NOMO-1 (cell line): ENCODE results near the gene CFAP47.
"Not testable (repeated sequence)": the region's sequence is repeated elsewhere in the genome, so short reads cannot be mapped to it uniquely, and the experiment has no call there.

ENCODE experiments used
- DNase-seq, 2 experiments: peaks; one replicate each; lab custom pipeline; 2025; ENCODE audit not compliant: unreplicated experiment in 2 of 2; lab: John Stamatoyannopoulos, UW

CFAP47 gene

DNA sequence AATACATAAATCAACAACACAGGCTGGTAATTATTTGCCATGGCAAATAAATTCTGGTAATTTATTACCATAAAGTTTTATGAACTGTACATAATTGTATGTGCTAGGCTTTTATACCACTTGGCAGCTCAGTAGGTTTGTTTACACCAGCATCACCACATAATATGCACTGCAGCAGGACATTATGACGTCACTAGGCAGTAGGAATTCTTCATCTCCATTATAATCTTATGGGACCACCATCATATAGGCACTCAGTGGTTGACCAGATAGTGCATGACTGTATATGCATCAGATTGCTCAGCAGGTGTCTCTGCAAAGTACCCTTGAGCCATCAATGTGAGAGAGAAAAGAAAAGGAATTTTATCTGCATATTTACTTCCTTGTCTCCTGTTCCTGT lies 295.4 kb downstream of the CFAP47 start:
- DNase-seq: no peak

GRCh38 chrX:36218801-36219200 lies 299.3 kb downstream of the CFAP47 start:
- DNase-seq: no peak

- DNase-seq: not testable (repeated sequence)
These were observed 315.4 kb downstream of the CFAP47 start for GRCh38 chrX:36234840-36235528.

DNA sequence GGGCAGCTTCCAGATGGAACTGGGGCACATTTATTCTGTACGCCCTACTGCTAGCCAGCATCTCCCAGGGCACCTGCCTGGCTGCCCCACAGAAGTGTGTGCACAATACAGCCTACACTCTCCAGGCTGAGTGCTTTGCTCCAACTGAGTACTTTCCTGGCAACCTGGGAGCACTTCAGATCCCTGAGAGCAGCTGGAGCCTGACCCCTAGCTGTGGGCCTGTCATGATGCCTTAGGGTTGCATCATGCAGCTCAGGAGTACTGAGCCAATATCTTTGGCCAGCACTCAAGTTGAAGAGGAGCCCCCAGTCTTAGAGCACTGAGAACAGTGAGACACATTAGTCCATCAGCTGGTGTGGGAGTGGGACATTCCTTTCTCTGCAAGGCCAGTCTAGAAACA lies 321.9 kb downstream of the CFAP47 start:
- DNase-seq: no peak

DNA sequence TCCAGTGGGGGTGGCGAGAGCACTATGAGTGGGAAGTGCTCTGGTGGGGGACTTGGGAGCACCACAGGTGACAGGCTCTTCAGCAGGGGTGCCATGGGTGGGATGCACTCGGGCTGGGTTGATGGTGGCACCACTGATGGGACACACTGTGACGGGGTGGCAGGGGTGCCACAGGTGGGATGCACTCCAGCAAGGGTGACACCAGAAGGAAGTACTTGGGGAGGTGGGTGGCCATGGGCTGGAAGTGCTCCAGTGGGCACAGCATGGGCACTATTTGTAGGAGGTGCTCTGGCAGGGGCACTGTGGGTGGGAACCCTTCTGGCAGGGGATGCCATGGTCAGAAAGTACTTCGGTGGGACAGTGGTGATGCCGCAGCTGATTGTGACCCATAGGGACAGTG lies 346.6 kb downstream of the CFAP47 start:
- no peak for DNase-seq

- no peak for DNase-seq
These were observed 390.6 kb downstream of the CFAP47 start for GRCh38 chrX:36310136-36310535.

DNA sequence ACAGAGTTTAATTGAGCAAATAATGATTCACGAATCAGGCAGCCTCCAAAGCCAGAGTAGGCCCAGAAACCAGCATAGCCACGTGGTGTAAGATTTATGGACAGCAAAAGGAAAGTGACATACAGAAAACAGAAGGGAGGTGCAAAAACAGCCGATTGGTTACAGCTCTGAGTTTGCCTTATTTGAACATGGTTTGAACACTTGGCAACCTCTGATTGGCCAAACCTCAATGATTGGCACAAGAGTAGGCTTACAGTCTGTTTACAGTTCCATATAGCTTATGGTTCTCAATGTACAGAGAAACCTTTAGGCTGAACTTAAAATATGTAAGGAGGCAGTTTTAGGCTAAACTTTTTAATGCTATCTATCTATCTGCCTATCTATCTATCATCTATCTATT lies 394.8 kb downstream of the CFAP47 start:
- no peak for DNase-seq

GRCh38 chrX:36334572-36334971 lies 415.0 kb downstream of the CFAP47 start:
- DNase-seq: no peak

DNA sequence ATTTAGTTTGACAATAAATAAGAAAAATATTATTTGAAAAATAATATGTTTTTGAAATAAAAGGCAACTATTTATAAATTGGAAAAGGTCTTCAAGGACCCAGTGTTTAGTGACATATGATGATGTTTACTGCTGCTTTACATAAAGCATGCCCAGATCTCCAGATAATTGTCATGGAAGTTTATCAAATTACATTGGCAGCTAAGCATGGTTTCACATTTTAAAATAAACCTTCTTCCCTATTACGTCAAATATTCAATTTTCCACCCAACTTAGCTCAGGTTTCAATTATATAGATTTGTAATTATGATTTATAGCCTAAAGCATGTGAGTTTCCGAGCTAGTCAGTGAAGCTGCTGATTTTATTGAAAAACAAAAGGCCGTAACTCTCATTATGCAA lies 417.2 kb downstream of the CFAP47 start:
- DNase-seq: no peak

GRCh38 chrX:36344301-36344700 lies 424.8 kb downstream of the CFAP47 start:
- DNase-seq: no peak

- DNase-seq: no peak
These were observed 429.0 kb downstream of the CFAP47 start for GRCh38 chrX:36348509-36348908.

DNA sequence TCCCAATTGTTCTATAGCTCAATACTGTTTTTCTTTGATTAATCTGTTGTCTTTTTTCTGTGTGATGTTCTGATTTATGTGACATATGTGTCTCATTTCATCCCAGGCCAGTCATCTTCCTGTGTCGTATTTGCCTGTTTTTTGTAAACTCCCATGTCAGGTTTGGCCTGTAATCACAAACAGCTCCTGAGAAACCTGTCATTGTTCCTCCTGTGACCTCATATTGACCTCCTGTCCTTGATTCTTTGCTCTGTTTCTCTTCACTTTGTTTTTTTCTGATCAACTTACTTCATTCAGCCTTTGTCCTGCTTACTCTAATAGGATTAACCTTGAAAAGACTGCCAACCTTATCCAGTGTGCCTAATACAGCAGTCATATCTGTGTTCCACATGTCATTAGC lies 438.3 kb downstream of the CFAP47 start:
- no peak for DNase-seq

DNA sequence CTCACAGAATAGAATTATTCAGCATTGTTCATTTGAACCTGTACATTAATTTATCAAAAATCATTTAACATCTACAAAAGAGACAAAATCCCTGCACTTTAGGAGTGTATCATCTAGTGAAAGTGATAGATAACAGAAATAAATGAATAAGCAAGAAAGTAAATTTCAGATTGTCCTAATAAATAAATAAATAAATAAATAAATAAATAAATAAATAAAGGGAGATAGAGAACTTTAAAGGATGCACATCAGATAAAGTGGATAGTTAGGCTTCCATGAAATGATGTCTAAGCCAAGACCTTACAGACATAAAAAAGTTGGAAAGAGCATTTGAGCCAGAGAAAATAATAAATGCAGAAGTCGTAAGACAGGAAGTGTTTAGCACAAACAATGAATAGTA lies 444.7 kb downstream of the CFAP47 start:
- DNase-seq: no peak

DNA sequence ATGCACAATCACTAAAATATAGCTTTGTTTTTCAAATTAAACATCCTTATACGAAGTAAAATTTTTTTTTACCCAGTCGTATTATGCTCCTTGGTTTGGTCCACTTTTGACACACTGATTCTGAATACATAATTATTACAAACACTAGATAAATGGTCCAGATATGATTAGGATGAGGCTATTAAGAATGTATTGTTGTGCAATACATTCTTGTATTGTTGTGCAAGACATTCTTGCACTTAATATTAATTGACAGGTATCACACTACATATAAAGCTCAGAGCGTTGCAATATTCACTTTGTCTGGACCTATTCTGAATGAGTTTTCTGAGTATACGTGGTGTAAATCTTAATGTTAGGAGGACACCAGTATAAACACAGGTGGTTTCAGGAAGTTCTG lies 464.0 kb downstream of the CFAP47 start:
- DNase-seq: no peak

GRCh38 chrX:36388901-36389300 lies 469.4 kb downstream of the CFAP47 start:
- no peak for DNase-seq

DNA sequence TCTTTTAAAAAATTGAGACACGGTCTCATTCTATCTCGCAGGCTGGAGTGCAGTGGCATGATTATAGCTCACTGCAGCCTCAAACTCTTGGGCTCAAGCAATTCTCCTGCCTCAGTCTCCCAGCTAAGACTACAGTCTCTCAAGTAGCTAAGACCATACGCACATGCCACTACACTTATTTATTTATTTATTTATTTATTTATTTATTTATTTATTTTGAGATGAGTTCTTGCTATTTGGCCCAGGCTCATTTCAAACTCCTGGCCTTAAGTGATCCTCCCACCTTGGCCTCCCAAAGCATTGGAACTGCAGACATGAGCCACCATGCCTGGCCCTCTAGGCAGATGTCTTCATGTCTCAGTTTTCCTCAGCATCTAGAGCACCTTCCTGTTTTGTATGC lies 482.2 kb downstream of the CFAP47 start:
- DNase-seq: no peak

DNA sequence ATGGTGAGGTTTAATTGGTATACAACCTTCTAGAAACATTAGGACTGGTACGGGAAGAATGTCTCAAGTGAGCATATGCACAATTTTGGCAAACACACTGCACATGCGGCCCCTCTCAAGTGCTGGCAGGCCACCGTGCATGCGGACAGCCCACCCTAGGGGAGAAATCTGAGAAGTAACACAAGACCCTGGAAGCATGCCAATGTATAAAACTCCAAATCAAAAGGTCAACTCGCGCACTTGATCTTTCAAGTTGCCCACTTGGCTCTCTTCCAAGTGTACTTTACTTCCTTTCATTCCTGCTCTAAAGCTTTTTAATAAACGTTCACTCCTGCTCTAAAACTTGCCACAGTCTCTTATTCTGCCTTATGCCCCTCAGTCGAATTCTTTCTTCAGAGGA lies 488.3 kb downstream of the CFAP47 start:
- DNase-seq: no peak

- no peak for DNase-seq
These were observed 494.5 kb downstream of the CFAP47 start for GRCh38 chrX:36414056-36414455.

DNA sequence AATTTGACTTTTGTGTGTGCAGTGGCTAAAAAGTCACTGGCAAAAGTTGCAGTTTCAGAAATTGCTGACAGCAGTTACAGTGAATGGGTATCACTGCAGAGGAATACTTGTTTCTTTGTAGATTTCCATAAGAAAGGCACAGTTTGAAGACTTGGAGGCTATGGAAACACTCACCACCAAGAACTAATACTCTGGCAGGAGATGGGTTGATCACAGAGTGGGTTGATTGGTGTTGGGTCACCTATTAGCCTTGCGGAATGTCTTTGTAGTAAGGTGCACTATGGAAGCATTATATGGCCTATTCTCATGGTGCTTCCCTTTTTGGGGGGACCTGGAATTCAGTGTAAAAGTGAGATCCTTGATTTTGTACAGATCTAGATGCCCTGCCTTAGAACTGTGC lies 502.8 kb downstream of the CFAP47 start:
- DNase-seq: no peak

GRCh38 chrX:36431819-36432218 lies 512.3 kb downstream of the CFAP47 start:
- no peak for DNase-seq

DNA sequence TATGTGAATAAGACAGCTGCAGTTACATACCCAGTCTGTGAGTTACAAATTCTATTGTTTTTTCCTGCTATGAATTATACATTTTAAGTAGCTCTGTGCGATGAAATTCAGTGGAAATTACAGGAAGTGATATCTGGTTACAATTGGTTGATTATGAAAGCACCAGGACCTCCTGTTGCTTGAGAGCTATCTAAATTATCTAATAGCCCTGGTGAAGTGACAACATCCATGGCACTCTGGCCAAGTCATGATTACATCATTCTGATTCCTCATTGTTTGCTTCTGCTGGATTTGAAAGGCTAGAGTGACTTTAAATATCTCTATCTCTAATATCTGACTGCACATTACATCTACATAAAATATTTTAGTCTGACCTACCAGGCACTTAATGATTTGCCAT lies 515.0 kb downstream of the CFAP47 start:
- peak in 1 of 2 experiments; percentile 0 for DNase-seq
